ENCODE data around the gene FBXW7.

Gene FBXW7, protein sequence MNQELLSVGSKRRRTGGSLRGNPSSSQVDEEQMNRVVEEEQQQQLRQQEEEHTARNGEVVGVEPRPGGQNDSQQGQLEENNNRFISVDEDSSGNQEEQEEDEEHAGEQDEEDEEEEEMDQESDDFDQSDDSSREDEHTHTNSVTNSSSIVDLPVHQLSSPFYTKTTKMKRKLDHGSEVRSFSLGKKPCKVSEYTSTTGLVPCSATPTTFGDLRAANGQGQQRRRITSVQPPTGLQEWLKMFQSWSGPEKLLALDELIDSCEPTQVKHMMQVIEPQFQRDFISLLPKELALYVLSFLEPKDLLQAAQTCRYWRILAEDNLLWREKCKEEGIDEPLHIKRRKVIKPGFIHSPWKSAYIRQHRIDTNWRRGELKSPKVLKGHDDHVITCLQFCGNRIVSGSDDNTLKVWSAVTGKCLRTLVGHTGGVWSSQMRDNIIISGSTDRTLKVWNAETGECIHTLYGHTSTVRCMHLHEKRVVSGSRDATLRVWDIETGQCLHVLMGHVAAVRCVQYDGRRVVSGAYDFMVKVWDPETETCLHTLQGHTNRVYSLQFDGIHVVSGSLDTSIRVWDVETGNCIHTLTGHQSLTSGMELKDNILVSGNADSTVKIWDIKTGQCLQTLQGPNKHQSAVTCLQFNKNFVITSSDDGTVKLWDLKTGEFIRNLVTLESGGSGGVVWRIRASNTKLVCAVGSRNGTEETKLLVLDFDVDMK

DNA sequence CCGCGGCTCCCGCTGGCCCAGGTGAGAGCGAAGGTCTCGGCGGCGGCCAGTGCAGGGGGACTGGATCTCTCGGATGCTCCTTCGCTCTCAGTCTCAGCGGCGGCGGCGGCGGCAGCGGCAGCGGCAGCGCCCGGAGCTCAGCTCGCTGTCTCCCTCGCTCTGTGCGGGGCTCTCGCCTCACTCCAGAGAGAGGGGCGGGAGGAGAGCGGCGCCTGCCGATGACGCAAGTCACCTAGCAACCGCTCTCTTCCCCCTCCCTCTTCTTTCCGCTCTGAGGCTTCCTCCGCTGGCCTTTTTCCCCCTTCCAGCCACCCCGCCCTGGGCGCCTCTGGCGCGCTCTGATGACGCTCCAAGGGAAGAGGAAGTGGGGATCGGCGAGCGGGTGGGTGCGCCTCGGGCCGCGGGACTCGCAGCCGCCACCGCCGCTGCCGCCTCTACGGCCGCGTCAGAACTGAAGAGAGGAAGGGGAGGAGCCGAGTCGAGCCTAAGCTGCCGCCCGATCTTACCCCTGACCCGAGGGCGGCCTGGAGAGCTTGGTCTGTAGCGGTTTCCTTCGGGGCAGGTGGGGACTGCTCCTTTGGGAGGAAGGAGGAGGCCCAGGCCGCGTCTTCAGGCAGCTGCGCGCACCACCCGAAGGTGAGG is at the start of gene FBXW7:
FBXW7 (minus strand) TSS at position 190 of the 642 bp plus-strand sequence. CDS start 124,289 bp downstream, outside the sequence.
- H3K4me3 ChIP-seq (replicated peaks in 1 of 2; ENCODE audit: low read depth in 2 of 2, low read length in 2 of 2): peak within 1 kb of the TSS; percentile 96 to 98
- TF ChIP-seq CTCF (IDR thresholded peaks at IDR 0.05; ENCODE audit: low read depth, low read length): no peak
- DNase-seq (ENCODE audit: low read depth in 2 of 2): peak; percentile 99

GRCh38 chr4:152585023-152585441 is 49.1 kb upstream of the FBXW7 start:
- no peak overlapping the region for H3K4me3 ChIP-seq (replicated peaks in 1 of 2; ENCODE audit: low read depth in 2 of 2, low read length in 2 of 2)
- no peak for DNase-seq (ENCODE audit: low read depth in 2 of 2)
- no peak for TF ChIP-seq CTCF (IDR thresholded peaks at IDR 0.05; ENCODE audit: low read depth, low read length)

DNA sequence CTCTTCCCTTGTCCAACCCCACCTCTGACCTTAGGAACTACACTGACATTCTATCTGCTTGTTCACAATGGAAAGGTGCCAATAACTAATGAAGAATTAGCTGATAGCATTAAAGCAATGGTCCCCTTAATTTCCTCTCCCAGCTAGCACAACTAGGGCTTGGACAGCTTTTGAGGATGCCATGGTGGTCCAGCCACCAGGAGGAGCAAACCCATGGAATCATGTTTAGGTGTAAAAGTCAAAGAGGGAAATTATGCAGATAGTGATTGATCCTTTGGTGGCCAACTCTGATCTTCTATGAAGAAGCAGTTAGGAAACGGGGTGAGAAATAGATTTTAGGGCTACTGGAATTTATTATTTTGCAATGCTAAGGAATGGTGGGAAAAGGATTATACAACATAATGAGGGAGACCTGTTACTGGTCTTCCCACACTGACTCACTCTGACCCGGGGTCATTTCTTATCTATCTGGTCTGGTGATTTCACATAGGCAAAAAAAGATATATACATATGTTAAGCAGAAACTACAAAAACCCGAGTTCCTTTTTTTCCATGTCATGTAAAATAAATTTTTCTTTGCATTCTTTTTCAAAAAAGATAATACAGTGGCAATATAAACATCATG is 45.8 kb upstream of the FBXW7 start:
- DNase-seq (ENCODE audit: low read depth in 2 of 2): no peak
- no peak overlapping the region for H3K4me3 ChIP-seq (replicated peaks in 1 of 2; ENCODE audit: low read depth in 2 of 2, low read length in 2 of 2)
- TF ChIP-seq CTCF (IDR thresholded peaks at IDR 0.05; ENCODE audit: low read depth, low read length): no peak

DNA sequence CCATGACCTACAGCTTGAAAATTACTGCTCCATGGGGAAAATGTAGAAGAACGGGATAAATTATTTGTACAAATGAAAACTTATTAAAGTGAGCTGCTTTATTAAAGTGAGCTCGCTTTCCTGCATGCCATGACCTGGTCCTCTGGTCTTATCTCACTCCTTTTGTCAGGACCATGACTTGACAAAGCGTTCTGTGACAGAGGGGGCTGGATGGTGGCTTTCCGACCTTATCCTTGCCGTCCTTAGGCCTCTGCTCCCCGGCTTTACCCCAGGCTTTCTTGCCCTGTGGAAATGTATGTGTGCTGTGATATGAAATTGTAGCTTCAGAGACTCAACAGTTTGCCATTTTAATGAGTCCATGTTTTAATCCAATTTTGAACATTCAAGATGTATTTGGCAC is 44.0 kb upstream of the FBXW7 start:
- H3K4me3 ChIP-seq (replicated peaks in 1 of 2; ENCODE audit: low read depth in 2 of 2, low read length in 2 of 2): no peak overlapping the region
- DNase-seq (ENCODE audit: low read depth in 2 of 2): no peak
- no peak for TF ChIP-seq CTCF (IDR thresholded peaks at IDR 0.05; ENCODE audit: low read depth, low read length)

GRCh38 chr4:152579107-152579764 is 43.3 kb upstream of the FBXW7 start:
- DNase-seq (ENCODE audit: low read depth in 2 of 2): no peak
- H3K4me3 ChIP-seq (replicated peaks in 1 of 2; ENCODE audit: low read depth in 2 of 2, low read length in 2 of 2): no peak overlapping the region
- no peak for TF ChIP-seq CTCF (IDR thresholded peaks at IDR 0.05; ENCODE audit: low read depth, low read length)

DNA sequence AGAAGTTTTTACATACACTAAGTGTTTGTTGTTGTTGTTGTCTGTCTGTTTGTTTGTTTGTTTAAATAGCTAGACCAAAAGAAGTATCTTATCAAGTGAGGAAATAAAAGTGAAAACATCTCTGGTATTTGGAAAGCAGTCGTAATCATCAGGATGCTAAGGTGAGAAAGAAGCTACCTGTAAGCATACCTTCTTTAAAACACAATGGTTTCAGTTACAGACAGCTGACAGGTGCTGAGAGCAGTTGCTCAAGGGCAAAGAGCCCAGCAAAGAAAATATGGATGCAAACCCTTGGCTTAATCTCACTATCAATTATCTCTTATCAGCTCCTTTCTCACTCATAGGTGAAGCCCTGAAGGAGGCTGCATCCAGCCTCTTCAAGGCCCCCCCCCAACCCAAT is 42.8 kb upstream of the FBXW7 start:
- DNase-seq (ENCODE audit: low read depth in 2 of 2): no peak
- no peak overlapping the region for H3K4me3 ChIP-seq (replicated peaks in 1 of 2; ENCODE audit: low read depth in 2 of 2, low read length in 2 of 2)
- TF ChIP-seq CTCF (IDR thresholded peaks at IDR 0.05; ENCODE audit: low read depth, low read length): no peak

All from cardiac fibroblast (primary cell).